ENCODE measurements around the gene XKR8. TPM values are rescaled to one million over a fixed set of nuclear protein-coding genes. Genes with fewer than 3 reads are reported as not detected.

Gene XKR8
- total and polyA plus RNA-seq, 2 of the 13 experiments (the other 11 are each of a cell fraction or from before 2014, with no cell fraction given): 5.4 to 6.3 TPM

DNA sequence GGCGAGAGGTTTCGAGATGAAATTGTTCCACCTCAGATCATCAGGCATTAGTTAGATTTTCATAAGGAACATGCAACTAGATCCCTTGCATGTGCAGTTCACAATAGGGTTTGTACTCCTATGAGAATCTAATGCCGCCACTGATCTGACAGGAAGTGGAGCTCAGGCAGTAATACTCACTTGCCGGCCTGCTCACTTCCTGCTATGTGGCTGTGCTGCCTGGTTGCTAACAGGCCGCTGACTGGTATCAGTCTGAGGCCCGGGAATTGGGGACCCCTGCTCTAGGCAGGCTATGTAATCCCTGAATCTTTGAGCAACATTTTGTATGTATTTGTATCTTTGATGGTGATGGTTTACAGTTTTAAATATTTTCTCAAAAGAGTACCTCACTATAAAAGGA, 32.5 kb downstream of the XKR8 start:
- Histone ChIP-seq H3K36me3 (replicated peaks in 1 of 2; ENCODE audit: control insufficient read depth in 1 of 2, insufficient read depth in 2 of 2, low read length in 2 of 2) (peaks cover 19 to 63% of the 10 kb centered on the region in 2 experiments), H3K9me3 (ENCODE audit: low read length) (no peaks in the 10 kb centered on the region), H3K4me1 (ENCODE audit: insufficient read depth, low read length) (no peaks in the 10 kb centered on the region), H3K27ac (ENCODE audit: extremely low read length, insufficient read depth, low read length) (no peak overlapping the region), H3K4me2 (ENCODE audit: low read depth, low read length) (no peak overlapping the region), H3K9ac (ENCODE audit: insufficient read depth, low read depth, low read length) (no peak overlapping the region), H2AFZ (ENCODE audit: low read length) (no peak overlapping the region), H4K20me1 (ENCODE audit: insufficient read depth, low read length) (no peaks in the 10 kb centered on the region), H3K27me3 (ENCODE audit: control insufficient read depth in 1 of 2, insufficient read depth in 2 of 2, low read length in 2 of 2) (no peaks in the 10 kb centered on the region), H3K4me3 (replicated peaks in 1 of 3; ENCODE audit: insufficient read depth in 1 of 3, low read depth in 2 of 3, low read length in 3 of 3) (no peak overlapping the region), H3K79me2 (ENCODE audit: insufficient read depth, low read length) (no peaks in the 10 kb centered on the region)
- in situ Hi-C loops (cut with HindIII; ENCODE audit: extremely low pct_ligation_motif_present, low pct_unique_long_range_greater_than_20kb): no loop called here
- ChIA-PET CTCF (ENCODE audit: low intra/inter-chr PET ratio, low total read pairs) (no interaction called here), POLR2A (no interaction called here)
- no TSS peak for BruUV-seq (replicated peaks)
- intact Hi-C loops (cut with micrococcal nuclease; ENCODE audit: unreplicated experiment): no loop called here
- DNase-seq (ENCODE audit: low spot score) (no peak), ATAC-seq (no peak), FAIRE-seq (no peak)
- TF ChIP-seq TBP (CRISPR knock-in tag; IDR thresholded peaks at IDR 0.05) (no peak), FOXA3 (CRISPR knock-in tag; IDR thresholded peaks at IDR 0.05) (no peak), CENPT (CRISPR knock-in tag; IDR thresholded peaks at IDR 0.05; ENCODE audit: low read depth) (no peak), KDM3A (CRISPR knock-in tag; IDR thresholded peaks at IDR 0.05; ENCODE audit: low read depth) (no peak), ZFP36L1 (CRISPR knock-in tag; IDR thresholded peaks at IDR 0.05) (no peak), ZNF761 (CRISPR knock-in tag; conservative IDR thresholded peaks at IDR 0.05) (no peak), ZNF138 (CRISPR knock-in tag; IDR thresholded peaks at IDR 0.05; ENCODE audit: low read depth) (no peak), PAWR (CRISPR knock-in tag; IDR thresholded peaks at IDR 0.05; ENCODE audit: borderline replicate concordance) (no peak), ZNF878 (CRISPR knock-in tag; IDR thresholded peaks at IDR 0.05) (no peak), ZSCAN9 (CRISPR knock-in tag; IDR thresholded peaks at IDR 0.05; ENCODE audit: borderline replicate concordance) (no peak), ZNF800 (CRISPR knock-in tag; IDR thresholded peaks at IDR 0.05) (no peak), ZNF12 (CRISPR knock-in tag; IDR thresholded peaks at IDR 0.05) (no peak), MYC (CRISPR knock-in tag; IDR thresholded peaks at IDR 0.05; ENCODE audit: borderline replicate concordance) (no peak), DMAP1 (CRISPR knock-in tag; IDR thresholded peaks at IDR 0.05) (no peak), PRDM4 (CRISPR knock-in tag; IDR thresholded peaks at IDR 0.05; ENCODE audit: borderline replicate concordance) (no peak), ZNF567 (CRISPR knock-in tag; IDR thresholded peaks at IDR 0.05; ENCODE audit: borderline replicate concordance) (no peak), ZNF367 (CRISPR knock-in tag; IDR thresholded peaks at IDR 0.05; ENCODE audit: borderline replicate concordance) (no peak), ZNF556 (CRISPR knock-in tag; IDR thresholded peaks at IDR 0.05; ENCODE audit: borderline replicate concordance) (no peak)
- TF ChIP-seq, protein P1, sequence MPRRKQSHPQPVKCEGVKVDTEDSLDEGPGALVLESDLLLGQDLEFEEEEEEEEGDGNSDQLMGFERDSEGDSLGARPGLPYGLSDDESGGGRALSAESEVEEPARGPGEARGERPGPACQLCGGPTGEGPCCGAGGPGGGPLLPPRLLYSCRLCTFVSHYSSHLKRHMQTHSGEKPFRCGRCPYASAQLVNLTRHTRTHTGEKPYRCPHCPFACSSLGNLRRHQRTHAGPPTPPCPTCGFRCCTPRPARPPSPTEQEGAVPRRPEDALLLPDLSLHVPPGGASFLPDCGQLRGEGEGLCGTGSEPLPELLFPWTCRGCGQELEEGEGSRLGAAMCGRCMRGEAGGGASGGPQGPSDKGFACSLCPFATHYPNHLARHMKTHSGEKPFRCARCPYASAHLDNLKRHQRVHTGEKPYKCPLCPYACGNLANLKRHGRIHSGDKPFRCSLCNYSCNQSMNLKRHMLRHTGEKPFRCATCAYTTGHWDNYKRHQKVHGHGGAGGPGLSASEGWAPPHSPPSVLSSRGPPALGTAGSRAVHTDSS (CRISPR knock-in tag; conservative IDR thresholded peaks at IDR 0.05): no peak
- TF ChIP-seq, protein P2, sequence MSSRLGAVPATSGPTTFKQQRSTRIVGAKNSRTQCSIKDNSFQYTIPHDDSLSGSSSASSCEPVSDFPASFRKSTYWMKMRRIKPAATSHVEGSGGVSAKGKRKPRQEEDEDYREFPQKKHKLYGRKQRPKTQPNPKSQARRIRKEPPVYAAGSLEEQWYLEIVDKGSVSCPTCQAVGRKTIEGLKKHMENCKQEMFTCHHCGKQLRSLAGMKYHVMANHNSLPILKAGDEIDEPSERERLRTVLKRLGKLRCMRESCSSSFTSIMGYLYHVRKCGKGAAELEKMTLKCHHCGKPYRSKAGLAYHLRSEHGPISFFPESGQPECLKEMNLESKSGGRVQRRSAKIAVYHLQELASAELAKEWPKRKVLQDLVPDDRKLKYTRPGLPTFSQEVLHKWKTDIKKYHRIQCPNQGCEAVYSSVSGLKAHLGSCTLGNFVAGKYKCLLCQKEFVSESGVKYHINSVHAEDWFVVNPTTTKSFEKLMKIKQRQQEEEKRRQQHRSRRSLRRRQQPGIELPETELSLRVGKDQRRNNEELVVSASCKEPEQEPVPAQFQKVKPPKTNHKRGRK (CRISPR knock-in tag; IDR thresholded peaks at IDR 0.05): no peak
- 94% methylated on average over 6 of the region's 6 CpGs for WGBS (ENCODE audit: low lambda C conversion rate)

Measured in HepG2 (cell line).